H1 (cell line): ENCODE measurements around the gene TPST2. TPM values are rescaled to one million over a fixed set of nuclear protein-coding genes. Genes with fewer than 3 reads are reported as not detected.

Experiments
- ASH2L ChIP-seq: fragments of 200-600, 300-600 bp; sonication (generic); IDR thresholded peaks from one replicate; pipeline ENCODE4 v1.7.1; 2017; ENCODE audit warnings: low read length
- BRCA1 ChIP-seq: IDR thresholded peaks from 2 replicates; pipeline ENCODE4 v1.6.1; 2012; ENCODE audit warnings: low read depth, low read length, improper control_type of control experiment
- CBX8 ChIP-seq: fragments of 300-800, 300-1000 bp; sonication (generic); IDR thresholded peaks from 2 replicates; pipeline ENCODE4 v1.7.1; 2016; ENCODE audit warnings: low read depth, low read length, borderline replicate concordance
- CHD1 ChIP-seq: IDR thresholded peaks from 2 replicates; pipeline ENCODE4 v1.6.1; 2012; ENCODE audit warnings: low read depth, low read length, improper control_type of control experiment
- CREB1 ChIP-seq: IDR thresholded peaks from 2 replicates; pipeline ENCODE4 v1.6.1; 2012; ENCODE audit warnings: inconsistent platforms
- CTBP2 ChIP-seq: IDR thresholded peaks from 2 replicates; pipeline ENCODE4 v1.7.0; 2011; ENCODE audit warnings: borderline replicate concordance, mild to moderate bottlenecking, moderate library complexity, mixed read lengths, low read length; ENCODE audit not compliant: insufficient read depth, insufficient read length
- EP300 ChIP-seq, 2 experiments: IDR thresholded peaks; 1 replicate in 1 of 2; 2 replicates in 1 of 2; pipeline ENCODE4 v1.6.1; 2011 to 2012; ENCODE audit warnings: low read depth in 2 of 2, low read length in 2 of 2, mild to moderate bottlenecking in 2 of 2, borderline replicate concordance in 1 of 2, inconsistent platforms in 1 of 2, moderate library complexity in 1 of 2
- FOSL1 ChIP-seq: IDR thresholded peaks from 2 replicates; pipeline ENCODE4 v1.6.1; 2011; ENCODE audit warnings: mild to moderate bottlenecking, low read depth, low read length, moderate library complexity; ENCODE audit not compliant: insufficient read depth
- KDM4A ChIP-seq: IDR thresholded peaks from one replicate; pipeline ENCODE4 v1.7.1; 2012; ENCODE audit warnings: low read depth, mild to moderate bottlenecking, moderate library complexity, low read length, inconsistent platforms; ENCODE audit not compliant: severe bottlenecking
- NRF1 ChIP-seq: IDR thresholded peaks from 2 replicates; pipeline ENCODE4 v1.6.1; 2011; ENCODE audit warnings: mild to moderate bottlenecking, low read depth, low read length, improper control_type of control experiment
- PHF8 ChIP-seq: fragments of 200-600 bp; sonication (generic); conservative IDR thresholded peaks from 2 replicates; pipeline ENCODE4 v1.7.1; 2012; ENCODE audit warnings: low read depth, mild to moderate bottlenecking, inconsistent platforms, low read length, moderate library complexity
- POLR2AphosphoS5 ChIP-seq: IDR thresholded peaks from 2 replicates; pipeline ENCODE4 v1.6.1; 2011; ENCODE audit warnings: low read depth, low read length
- RXRA ChIP-seq: IDR thresholded peaks from 2 replicates; pipeline ENCODE4 v1.6.1; 2011; ENCODE audit warnings: low read depth, mild to moderate bottlenecking, low read length, moderate library complexity; ENCODE audit not compliant: insufficient read depth
- SIN3A ChIP-seq, 2 experiments: IDR thresholded peaks in 1 of 2; conservative IDR thresholded peaks in 1 of 2; 2 replicates each; pipeline ENCODE4 v1.6.1; 2011 to 2012; ENCODE audit warnings: low read length in 2 of 2, improper control_type of control experiment in 1 of 2, low read depth in 1 of 2, mild to moderate bottlenecking in 1 of 2
- SIRT6 ChIP-seq: IDR thresholded peaks from one replicate; pipeline ENCODE4 v1.7.1; 2012; ENCODE audit warnings: low read length, inconsistent platforms
- SIX5 ChIP-seq: IDR thresholded peaks from 2 replicates; pipeline ENCODE4 v1.6.1; 2011; ENCODE audit warnings: mild to moderate bottlenecking, low read depth, low read length
- SP1 ChIP-seq: IDR thresholded peaks from 2 replicates; pipeline ENCODE4 v1.6.1; 2011; ENCODE audit warnings: low read depth, low read length
- SP2 ChIP-seq: IDR thresholded peaks from 2 replicates; pipeline ENCODE4 v1.6.1; 2012; ENCODE audit warnings: mild to moderate bottlenecking, low read length, inconsistent platforms
- SRF ChIP-seq: IDR thresholded peaks from 2 replicates; pipeline ENCODE4 v1.6.1; 2011; ENCODE audit warnings: mild to moderate bottlenecking, low read depth, low read length, moderate library complexity
- TAF7 ChIP-seq: optimal IDR thresholded peaks from 2 replicates; pipeline ENCODE3; 2011; ENCODE audit warnings: low read depth, mild to moderate bottlenecking, inconsistent platforms, low read length, moderate library complexity, borderline replicate concordance
- ZNF274 ChIP-seq: IDR thresholded peaks from 2 replicates; pipeline ENCODE4 v1.7.0; 2012; ENCODE audit warnings: low read length, borderline replicate concordance; ENCODE audit errors: extremely low read depth
- polyA plus RNA-seq, 7 experiments: library from polyadenylated mRNA; depleted of rRNA in 3 of 7; stranded (reverse) in 5 of 7; unstranded in 2 of 7; fragments of >200 nt in 5 of 7; fragments of 200-250 nt in 2 of 7; gene quantifications; 1 replicate in 5 of 7; 2 replicates in 1 of 7; 4 replicates in 1 of 7; pipeline versions ENCODE4 v1.2.1 to v1.2.3, GENCODE V29; 2011 to 2013; ENCODE audit warnings: missing spikeins in 2 of 7, mixed read lengths in 2 of 7
- total RNA-seq: library from RNA; stranded (reverse); fragmentation: NEBNext Ultra II Directional; extraction: Animal tissue kit (Norgen Biotek cat#: 25700); gene quantifications from 2 replicates; pipeline ENCODE4 v1.2.1, GENCODE V29; 2021
- TF ChIP-seq, protein P1 (sequence below): IDR thresholded peaks from 2 replicates; pipeline ENCODE4 v1.6.1; 2012; ENCODE audit warnings: low read length, inconsistent platforms
- TF ChIP-seq, protein P2 (sequence below): IDR thresholded peaks from 2 replicates; pipeline ENCODE4 v1.6.1; 2012; ENCODE audit warnings: inconsistent platforms

The TPST2 gene
- total and polyA plus RNA-seq, 2 of the 8 experiments (the other 6 are each of a cell fraction or from before 2014, with no cell fraction given): 58.8 to 143 TPM

DNA sequence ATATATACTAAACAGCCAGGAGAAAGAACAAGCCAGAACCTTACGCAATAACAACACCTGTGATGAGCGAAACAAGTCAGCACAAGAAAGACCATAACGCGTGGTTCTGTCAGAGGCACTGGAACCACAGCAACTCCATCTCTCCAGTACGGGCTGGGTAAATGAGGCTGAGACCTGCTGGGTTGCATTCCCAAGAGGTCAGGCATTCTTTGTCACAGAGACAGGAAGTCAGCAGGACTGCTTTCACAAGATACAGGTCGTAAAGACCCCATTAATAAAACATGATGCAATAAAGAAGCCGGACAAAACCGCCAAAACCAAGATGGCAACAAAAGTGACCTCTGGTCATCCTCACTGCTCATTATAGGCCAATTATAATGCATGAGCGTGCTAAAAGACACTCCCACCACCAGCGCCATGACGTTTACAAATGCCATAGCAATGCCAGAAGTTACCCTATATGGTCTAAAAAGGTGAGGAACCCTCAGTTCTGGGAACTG lies 21.7 kb downstream of the TPST2 start (continued):
- TF ChIP-seq CBX8 (no peak), CREB1 (peak; percentile 73), TAF7 (peak; percentile 40), SIRT6 (no peak), KDM4A (no peak), SP1 (peak; percentile 71; the same call in 1 of the 2 replicates), PHF8 (no peak), ZNF274 (no peak), SIN3A (conservative IDR thresholded peaks at IDR 0.05 in 1 of 2, IDR thresholded peaks at IDR 0.05 in 1 of 2; ENCODE audit: low read depth in 1 of 2, low read length in 2 of 2) (no peak), SIX5 (no peak), RXRA (no peak), NRF1 (no peak), POLR2AphosphoS5 (peak; percentile 77), ASH2L (peak; percentile 63), BRCA1 (no peak), CTBP2 (no peak), SP2 (no peak), FOSL1 (no peak), SRF (peak; percentile 88), EP300 (IDR thresholded peaks at IDR 0.05; ENCODE audit: borderline replicate concordance in 1 of 2, low read depth in 2 of 2, low read length in 2 of 2) (peak in 1 of 2 experiments; percentile 54; a peak in 1 of 3 replicates), CHD1 (no peak)
- TF ChIP-seq, protein P1, sequence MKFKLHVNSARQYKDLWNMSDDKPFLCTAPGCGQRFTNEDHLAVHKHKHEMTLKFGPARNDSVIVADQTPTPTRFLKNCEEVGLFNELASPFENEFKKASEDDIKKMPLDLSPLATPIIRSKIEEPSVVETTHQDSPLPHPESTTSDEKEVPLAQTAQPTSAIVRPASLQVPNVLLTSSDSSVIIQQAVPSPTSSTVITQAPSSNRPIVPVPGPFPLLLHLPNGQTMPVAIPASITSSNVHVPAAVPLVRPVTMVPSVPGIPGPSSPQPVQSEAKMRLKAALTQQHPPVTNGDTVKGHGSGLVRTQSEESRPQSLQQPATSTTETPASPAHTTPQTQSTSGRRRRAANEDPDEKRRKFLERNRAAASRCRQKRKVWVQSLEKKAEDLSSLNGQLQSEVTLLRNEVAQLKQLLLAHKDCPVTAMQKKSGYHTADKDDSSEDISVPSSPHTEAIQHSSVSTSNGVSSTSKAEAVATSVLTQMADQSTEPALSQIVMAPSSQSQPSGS: no peak
- TF ChIP-seq, protein P2, sequence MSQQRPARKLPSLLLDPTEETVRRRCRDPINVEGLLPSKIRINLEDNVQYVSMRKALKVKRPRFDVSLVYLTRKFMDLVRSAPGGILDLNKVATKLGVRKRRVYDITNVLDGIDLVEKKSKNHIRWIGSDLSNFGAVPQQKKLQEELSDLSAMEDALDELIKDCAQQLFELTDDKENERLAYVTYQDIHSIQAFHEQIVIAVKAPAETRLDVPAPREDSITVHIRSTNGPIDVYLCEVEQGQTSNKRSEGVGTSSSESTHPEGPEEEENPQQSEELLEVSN: no peak
